ENCODE data around the gene KIAA0930. TPM values are rescaled to one million over a fixed set of nuclear protein-coding genes. Genes with fewer than 3 reads are reported as not detected.

Gene KIAA0930
- total and polyA plus RNA-seq, 3 donors from 2014 or later: 62.4 to 77.5 (median 62.9) TPM

DNA sequence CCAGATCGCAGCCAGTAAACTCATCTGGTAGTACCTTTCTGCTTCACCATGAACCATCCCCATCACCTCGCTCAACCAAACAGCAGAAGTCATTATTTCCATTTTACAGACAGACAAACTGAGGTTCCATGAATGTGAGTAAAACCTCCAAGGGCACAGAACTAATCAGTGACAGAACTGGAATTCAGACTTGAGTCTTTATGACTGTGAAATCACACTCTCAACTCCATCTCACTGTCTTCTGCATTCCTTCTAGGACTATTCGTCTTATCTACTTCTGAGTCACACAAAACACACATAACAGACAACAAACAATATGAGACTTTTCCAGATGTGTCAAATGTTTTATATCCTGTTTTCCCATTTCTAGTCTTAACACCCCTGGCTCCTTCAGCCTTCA, 86.3 kb downstream of the KIAA0930 start:
- no peak for TF ChIP-seq POLR2A (IDR thresholded peaks at IDR 0.05)
- TF ChIP-seq, protein P1, sequence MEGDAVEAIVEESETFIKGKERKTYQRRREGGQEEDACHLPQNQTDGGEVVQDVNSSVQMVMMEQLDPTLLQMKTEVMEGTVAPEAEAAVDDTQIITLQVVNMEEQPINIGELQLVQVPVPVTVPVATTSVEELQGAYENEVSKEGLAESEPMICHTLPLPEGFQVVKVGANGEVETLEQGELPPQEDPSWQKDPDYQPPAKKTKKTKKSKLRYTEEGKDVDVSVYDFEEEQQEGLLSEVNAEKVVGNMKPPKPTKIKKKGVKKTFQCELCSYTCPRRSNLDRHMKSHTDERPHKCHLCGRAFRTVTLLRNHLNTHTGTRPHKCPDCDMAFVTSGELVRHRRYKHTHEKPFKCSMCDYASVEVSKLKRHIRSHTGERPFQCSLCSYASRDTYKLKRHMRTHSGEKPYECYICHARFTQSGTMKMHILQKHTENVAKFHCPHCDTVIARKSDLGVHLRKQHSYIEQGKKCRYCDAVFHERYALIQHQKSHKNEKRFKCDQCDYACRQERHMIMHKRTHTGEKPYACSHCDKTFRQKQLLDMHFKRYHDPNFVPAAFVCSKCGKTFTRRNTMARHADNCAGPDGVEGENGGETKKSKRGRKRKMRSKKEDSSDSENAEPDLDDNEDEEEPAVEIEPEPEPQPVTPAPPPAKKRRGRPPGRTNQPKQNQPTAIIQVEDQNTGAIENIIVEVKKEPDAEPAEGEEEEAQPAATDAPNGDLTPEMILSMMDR (IDR thresholded peaks at IDR 0.05): no peak
- no peaks in the 10 kb centered on the region for H3K36me3 ChIP-seq (ENCODE audit: low read depth, missing control alignments)
- H3K27me3 ChIP-seq: no peaks in the 10 kb centered on the region
- peaks cover 12% of the 10 kb centered on the region for H3K4me1 ChIP-seq
- intact Hi-C loops (cut with DNase I; ENCODE audit: low total_unique reads): no loop called here
- DNase-seq: no peak
- no peaks in the 10 kb centered on the region for H3K9me3 ChIP-seq
- no peak overlapping the region for H3K27ac ChIP-seq
- 93 to 95% methylated on average over 3 of the region's 3 CpGs for WGBS, 2 donors
- no peak overlapping the region for H3K4me3 ChIP-seq

DNA sequence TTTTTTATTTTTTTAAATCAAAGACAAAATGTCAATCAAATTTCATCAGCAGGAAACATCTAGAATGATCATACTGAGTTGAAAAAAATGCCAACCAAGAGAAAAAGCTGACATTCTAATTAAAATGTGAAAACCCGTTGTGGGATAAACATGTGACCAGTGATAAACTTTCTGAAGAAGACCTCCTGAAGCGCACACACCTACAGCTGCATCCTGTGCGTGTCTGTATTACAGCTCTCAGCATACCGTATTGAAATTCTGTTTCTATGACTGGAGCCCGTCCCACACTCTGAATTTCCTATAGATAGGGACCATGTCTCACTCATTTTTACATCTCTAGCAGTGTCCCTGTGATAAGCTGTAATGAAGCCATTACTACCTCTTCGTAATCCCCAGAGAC, 89.2 kb downstream of the KIAA0930 start:
- no peak for TF ChIP-seq POLR2A (IDR thresholded peaks at IDR 0.05)
- TF ChIP-seq, protein P1 (IDR thresholded peaks at IDR 0.05): no peak
- H3K27ac ChIP-seq: no peak overlapping the region
- no peaks in the 10 kb centered on the region for H3K36me3 ChIP-seq (ENCODE audit: low read depth, missing control alignments)
- H3K4me3 ChIP-seq: no peak overlapping the region
- no peaks in the 10 kb centered on the region for H3K9me3 ChIP-seq
- no peaks in the 10 kb centered on the region for H3K27me3 ChIP-seq
- DNase-seq: no peak
- 84 to 88% methylated on average over 6 of the region's 6 CpGs for WGBS, 2 donors
- H3K4me1 ChIP-seq: no peaks in the 10 kb centered on the region
- intact Hi-C loops (cut with DNase I; ENCODE audit: low total_unique reads): no loop called here

- H3K36me3 ChIP-seq (ENCODE audit: low read depth, missing control alignments): no peaks in the 10 kb centered on the region
- no peaks in the 10 kb centered on the region for H3K9me3 ChIP-seq
- intact Hi-C loops (cut with DNase I; ENCODE audit: low total_unique reads): no loop called here
- TF ChIP-seq POLR2A (IDR thresholded peaks at IDR 0.05): no peak
- TF ChIP-seq, protein P1 (IDR thresholded peaks at IDR 0.05): no peak
- H3K27me3 ChIP-seq: no peaks in the 10 kb centered on the region
- no peak overlapping the region for H3K27ac ChIP-seq
- no peak overlapping the region for H3K4me3 ChIP-seq
- DNase-seq: no peak
- WGBS, 2 donors: 87 to 92% methylated on average over 2 of the region's 2 CpGs
- no peaks in the 10 kb centered on the region for H3K4me1 ChIP-seq
Measured at GRCh38 chr22:45150139-45150538, 90.6 kb downstream of the KIAA0930 start.

DNA sequence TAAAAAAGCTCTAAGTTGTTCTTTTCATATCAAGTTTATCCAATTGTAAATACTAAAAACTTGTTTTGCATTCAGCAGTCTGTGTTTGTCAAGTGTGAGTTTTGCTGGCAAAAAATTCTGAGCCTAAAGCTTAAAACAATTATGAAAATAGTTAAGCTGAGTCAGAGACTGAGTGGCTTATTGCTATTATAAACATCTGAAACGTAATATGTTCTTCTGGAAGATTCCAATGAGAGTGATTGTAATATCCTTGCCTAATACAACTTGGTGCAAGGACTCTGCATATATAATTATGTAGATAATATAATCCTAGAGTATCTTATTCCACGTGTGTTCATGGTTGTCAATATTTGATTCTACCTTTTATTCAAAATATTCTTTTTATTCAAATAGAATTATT, 91.0 kb downstream of the KIAA0930 start:
- Histone ChIP-seq H3K27me3 (no peaks in the 10 kb centered on the region), H3K36me3 (ENCODE audit: low read depth, missing control alignments) (no peaks in the 10 kb centered on the region), H3K4me1 (no peaks in the 10 kb centered on the region), H3K27ac (no peak overlapping the region), H3K9me3 (no peaks in the 10 kb centered on the region), H3K4me3 (no peak overlapping the region)
- no peak for TF ChIP-seq POLR2A (IDR thresholded peaks at IDR 0.05)
- TF ChIP-seq, protein P1 (IDR thresholded peaks at IDR 0.05): no peak
- intact Hi-C loops (cut with DNase I; ENCODE audit: low total_unique reads): no loop called here
- WGBS, 2 donors: 89 to 96% methylated on average over 2 of the region's 2 CpGs
- no peak for DNase-seq

GRCh38 chr22:45144916-45145315, 95.8 kb downstream of the KIAA0930 start:
- Histone ChIP-seq H3K4me1 (no peaks in the 10 kb centered on the region), H3K27me3 (no peaks in the 10 kb centered on the region), H3K36me3 (ENCODE audit: low read depth, missing control alignments) (no peaks in the 10 kb centered on the region), H3K9me3 (no peaks in the 10 kb centered on the region), H3K27ac (no peak overlapping the region), H3K4me3 (no peak overlapping the region)
- TF ChIP-seq POLR2A (IDR thresholded peaks at IDR 0.05): no peak
- TF ChIP-seq, protein P1 (IDR thresholded peaks at IDR 0.05): no peak
- intact Hi-C loops (cut with DNase I; ENCODE audit: low total_unique reads): no loop called here
- DNase-seq: no peak
- WGBS, 2 donors: 88 to 92% methylated on average over 1 of the region's 1 CpG

Measured in testis (tissue), 3 donors.